H1 (cell line): Measurements from ENCODE around the gene FUBP3. TPM values are rescaled to one million over a fixed set of nuclear protein-coding genes. Genes with fewer than 3 reads are reported as not detected.

Source experiments
- polyA plus RNA-seq, 7 experiments: library from polyadenylated mRNA; depleted of rRNA in 3 of 7; stranded (reverse) in 5 of 7; unstranded in 2 of 7; fragments of >200 nt in 5 of 7; fragments of 200-250 nt in 2 of 7; gene quantifications; 1 replicate in 5 of 7; 2 replicates in 1 of 7; 4 replicates in 1 of 7; pipeline versions ENCODE4 v1.2.1 to v1.2.3, GENCODE V29; 2011 to 2013; ENCODE audit warnings: missing spikeins in 2 of 7, mixed read lengths in 2 of 7
- total RNA-seq: library from RNA; stranded (reverse); fragmentation: NEBNext Ultra II Directional; extraction: Animal tissue kit (Norgen Biotek cat#: 25700); gene quantifications from 2 replicates; pipeline ENCODE4 v1.2.1, GENCODE V29; 2021
- TF ChIP-seq, protein P1 (sequence below): fragments of 300-600 bp; sonication (generic); IDR thresholded peaks from 2 replicates; pipeline ENCODE4 v1.7.1; 2012; ENCODE audit warnings: low read length, moderate library complexity, mild to moderate bottlenecking, inconsistent platforms; ENCODE audit not compliant: insufficient replicate concordance

The FUBP3 gene
- total and polyA plus RNA-seq, 2 of the 8 experiments (the other 6 are each of a cell fraction or from before 2014, with no cell fraction given) = 23.7 to 76.4 TPM

DNA sequence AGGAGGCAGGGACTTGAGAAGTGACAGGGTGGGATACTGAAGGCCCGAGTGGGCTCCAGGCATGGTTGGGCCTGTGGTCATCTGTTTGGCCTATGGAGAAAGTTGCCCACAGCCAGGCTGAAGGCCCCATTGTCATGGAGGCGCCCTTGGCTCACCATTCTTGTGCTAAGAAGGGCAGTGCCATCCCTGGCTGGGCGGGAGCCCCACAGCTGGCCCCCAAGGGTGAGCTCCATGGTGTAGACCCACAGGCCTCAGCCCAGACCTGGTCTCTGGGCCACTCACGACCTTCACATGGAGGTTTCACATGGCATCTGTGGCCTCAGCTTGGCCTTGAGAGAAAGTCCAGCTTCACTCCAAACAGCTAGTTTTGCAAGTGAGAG, 50.7 kb downstream of the FUBP3 start (continued):
- TF ChIP-seq, protein P1, sequence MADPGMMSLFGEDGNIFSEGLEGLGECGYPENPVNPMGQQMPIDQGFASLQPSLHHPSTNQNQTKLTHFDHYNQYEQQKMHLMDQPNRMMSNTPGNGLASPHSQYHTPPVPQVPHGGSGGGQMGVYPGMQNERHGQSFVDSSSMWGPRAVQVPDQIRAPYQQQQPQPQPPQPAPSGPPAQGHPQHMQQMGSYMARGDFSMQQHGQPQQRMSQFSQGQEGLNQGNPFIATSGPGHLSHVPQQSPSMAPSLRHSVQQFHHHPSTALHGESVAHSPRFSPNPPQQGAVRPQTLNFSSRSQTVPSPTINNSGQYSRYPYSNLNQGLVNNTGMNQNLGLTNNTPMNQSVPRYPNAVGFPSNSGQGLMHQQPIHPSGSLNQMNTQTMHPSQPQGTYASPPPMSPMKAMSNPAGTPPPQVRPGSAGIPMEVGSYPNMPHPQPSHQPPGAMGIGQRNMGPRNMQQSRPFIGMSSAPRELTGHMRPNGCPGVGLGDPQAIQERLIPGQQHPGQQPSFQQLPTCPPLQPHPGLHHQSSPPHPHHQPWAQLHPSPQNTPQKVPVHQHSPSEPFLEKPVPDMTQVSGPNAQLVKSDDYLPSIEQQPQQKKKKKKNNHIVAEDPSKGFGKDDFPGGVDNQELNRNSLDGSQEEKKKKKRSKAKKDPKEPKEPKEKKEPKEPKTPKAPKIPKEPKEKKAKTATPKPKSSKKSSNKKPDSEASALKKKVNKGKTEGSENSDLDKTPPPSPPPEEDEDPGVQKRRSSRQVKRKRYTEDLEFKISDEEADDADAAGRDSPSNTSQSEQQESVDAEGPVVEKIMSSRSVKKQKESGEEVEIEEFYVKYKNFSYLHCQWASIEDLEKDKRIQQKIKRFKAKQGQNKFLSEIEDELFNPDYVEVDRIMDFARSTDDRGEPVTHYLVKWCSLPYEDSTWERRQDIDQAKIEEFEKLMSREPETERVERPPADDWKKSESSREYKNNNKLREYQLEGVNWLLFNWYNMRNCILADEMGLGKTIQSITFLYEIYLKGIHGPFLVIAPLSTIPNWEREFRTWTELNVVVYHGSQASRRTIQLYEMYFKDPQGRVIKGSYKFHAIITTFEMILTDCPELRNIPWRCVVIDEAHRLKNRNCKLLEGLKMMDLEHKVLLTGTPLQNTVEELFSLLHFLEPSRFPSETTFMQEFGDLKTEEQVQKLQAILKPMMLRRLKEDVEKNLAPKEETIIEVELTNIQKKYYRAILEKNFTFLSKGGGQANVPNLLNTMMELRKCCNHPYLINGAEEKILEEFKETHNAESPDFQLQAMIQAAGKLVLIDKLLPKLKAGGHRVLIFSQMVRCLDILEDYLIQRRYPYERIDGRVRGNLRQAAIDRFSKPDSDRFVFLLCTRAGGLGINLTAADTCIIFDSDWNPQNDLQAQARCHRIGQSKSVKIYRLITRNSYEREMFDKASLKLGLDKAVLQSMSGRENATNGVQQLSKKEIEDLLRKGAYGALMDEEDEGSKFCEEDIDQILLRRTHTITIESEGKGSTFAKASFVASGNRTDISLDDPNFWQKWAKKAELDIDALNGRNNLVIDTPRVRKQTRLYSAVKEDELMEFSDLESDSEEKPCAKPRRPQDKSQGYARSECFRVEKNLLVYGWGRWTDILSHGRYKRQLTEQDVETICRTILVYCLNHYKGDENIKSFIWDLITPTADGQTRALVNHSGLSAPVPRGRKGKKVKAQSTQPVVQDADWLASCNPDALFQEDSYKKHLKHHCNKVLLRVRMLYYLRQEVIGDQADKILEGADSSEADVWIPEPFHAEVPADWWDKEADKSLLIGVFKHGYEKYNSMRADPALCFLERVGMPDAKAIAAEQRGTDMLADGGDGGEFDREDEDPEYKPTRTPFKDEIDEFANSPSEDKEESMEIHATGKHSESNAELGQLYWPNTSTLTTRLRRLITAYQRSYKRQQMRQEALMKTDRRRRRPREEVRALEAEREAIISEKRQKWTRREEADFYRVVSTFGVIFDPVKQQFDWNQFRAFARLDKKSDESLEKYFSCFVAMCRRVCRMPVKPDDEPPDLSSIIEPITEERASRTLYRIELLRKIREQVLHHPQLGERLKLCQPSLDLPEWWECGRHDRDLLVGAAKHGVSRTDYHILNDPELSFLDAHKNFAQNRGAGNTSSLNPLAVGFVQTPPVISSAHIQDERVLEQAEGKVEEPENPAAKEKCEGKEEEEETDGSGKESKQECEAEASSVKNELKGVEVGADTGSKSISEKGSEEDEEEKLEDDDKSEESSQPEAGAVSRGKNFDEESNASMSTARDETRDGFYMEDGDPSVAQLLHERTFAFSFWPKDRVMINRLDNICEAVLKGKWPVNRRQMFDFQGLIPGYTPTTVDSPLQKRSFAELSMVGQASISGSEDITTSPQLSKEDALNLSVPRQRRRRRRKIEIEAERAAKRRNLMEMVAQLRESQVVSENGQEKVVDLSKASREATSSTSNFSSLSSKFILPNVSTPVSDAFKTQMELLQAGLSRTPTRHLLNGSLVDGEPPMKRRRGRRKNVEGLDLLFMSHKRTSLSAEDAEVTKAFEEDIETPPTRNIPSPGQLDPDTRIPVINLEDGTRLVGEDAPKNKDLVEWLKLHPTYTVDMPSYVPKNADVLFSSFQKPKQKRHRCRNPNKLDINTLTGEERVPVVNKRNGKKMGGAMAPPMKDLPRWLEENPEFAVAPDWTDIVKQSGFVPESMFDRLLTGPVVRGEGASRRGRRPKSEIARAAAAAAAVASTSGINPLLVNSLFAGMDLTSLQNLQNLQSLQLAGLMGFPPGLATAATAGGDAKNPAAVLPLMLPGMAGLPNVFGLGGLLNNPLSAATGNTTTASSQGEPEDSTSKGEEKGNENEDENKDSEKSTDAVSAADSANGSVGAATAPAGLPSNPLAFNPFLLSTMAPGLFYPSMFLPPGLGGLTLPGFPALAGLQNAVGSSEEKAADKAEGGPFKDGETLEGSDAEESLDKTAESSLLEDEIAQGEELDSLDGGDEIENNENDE = no peak
